ENCODE measurements around the gene IDH2. TPM values are rescaled to one million over a fixed set of nuclear protein-coding genes. Genes with fewer than 3 reads are reported as not detected.

The IDH2 gene
- total RNA-seq, 1 donor from 2014 or later, result 1,067 TPM

GRCh38 chr15:90054618-90055097 lies 47.6 kb downstream of the IDH2 start:
- ATAC-seq (ENCODE audit: poor library complexity) (no peak), DNase-seq (no peak)
- intact Hi-C loops (cut with DNase I), result no loop called here

GRCh38 chr15:90053685-90054466 lies 48.4 kb downstream of the IDH2 start:
- ATAC-seq (ENCODE audit: poor library complexity), result no peak
- intact Hi-C loops (cut with DNase I), result no loop called here

GRCh38 chr15:90051874-90052273 lies 50.4 kb downstream of the IDH2 start:
- ATAC-seq (ENCODE audit: poor library complexity) (no peak), DNase-seq (no peak)
- intact Hi-C loops (cut with DNase I), result no loop called here

More at GRCh38 chr15:90053685-90054466, 48.4 kb downstream of the IDH2 start:
- DNase-seq, result no peak

GRCh38 chr15:90049666-90050604 lies 52.3 kb downstream of the IDH2 start:
- intact Hi-C loops (cut with DNase I), result no loop called here
- DNase-seq (peak; percentile 41), ATAC-seq (ENCODE audit: poor library complexity) (peak; percentile 48)

GRCh38 chr15:90049030-90049429 lies 53.2 kb downstream of the IDH2 start:
- ATAC-seq (ENCODE audit: poor library complexity) (no peak), DNase-seq (peak; percentile 10)
- intact Hi-C loops (cut with DNase I), result no loop called here

- ATAC-seq (ENCODE audit: poor library complexity) (no peak), DNase-seq (peak; percentile 39)
- intact Hi-C loops (cut with DNase I), result no loop called here
These were observed 54.2 kb downstream of the IDH2 start for GRCh38 chr15:90047956-90048575.

GRCh38 chr15:90046911-90047392 lies 55.3 kb downstream of the IDH2 start:
- DNase-seq, result peak; percentile 56
- peak; percentile 81 for ATAC-seq (ENCODE audit: poor library complexity)
- intact Hi-C loops (cut with DNase I), result no loop called here

GRCh38 chr15:90046289-90046688 lies 56.0 kb downstream of the IDH2 start:
- intact Hi-C loops (cut with DNase I), result no loop called here
- ATAC-seq (ENCODE audit: poor library complexity), result no peak
- peak; percentile 8 for DNase-seq

GRCh38 chr15:90044916-90045371 lies 57.3 kb downstream of the IDH2 start:
- DNase-seq (peak; percentile 5), ATAC-seq (ENCODE audit: poor library complexity) (no peak)
- intact Hi-C loops (cut with DNase I), result no loop called here

- no peak for ATAC-seq (ENCODE audit: poor library complexity)
- intact Hi-C loops (cut with DNase I), result no loop called here
- peak; percentile 26 for DNase-seq
These were observed 58.1 kb downstream of the IDH2 start for GRCh38 chr15:90044191-90044590.

GRCh38 chr15:90043530-90044010 lies 58.7 kb downstream of the IDH2 start:
- DNase-seq (no peak), ATAC-seq (ENCODE audit: poor library complexity) (no peak)
- intact Hi-C loops (cut with DNase I), result no loop called here

- DNase-seq, result peak; percentile 30
These were observed 59.3 kb downstream of the IDH2 start for GRCh38 chr15:90042766-90043529.

GRCh38 chr15:90042356-90042755 lies 59.9 kb downstream of the IDH2 start:
- DNase-seq, result no peak
- intact Hi-C loops (cut with DNase I), result no loop called here
- no peak for ATAC-seq (ENCODE audit: poor library complexity)

More at GRCh38 chr15:90042766-90043529, 59.3 kb downstream of the IDH2 start:
- no peak for ATAC-seq (ENCODE audit: poor library complexity)
- intact Hi-C loops (cut with DNase I), result no loop called here

- DNase-seq, result peak; percentile 39
- no peak for ATAC-seq (ENCODE audit: poor library complexity)
- intact Hi-C loops (cut with DNase I), result no loop called here
These were observed 61.6 kb downstream of the IDH2 start for GRCh38 chr15:90040618-90041017.

- DNase-seq, result peak; percentile 39
- intact Hi-C loops (cut with DNase I), result no loop called here
- no peak for ATAC-seq (ENCODE audit: poor library complexity)
These were observed 62.3 kb downstream of the IDH2 start for GRCh38 chr15:90039996-90040395.

- DNase-seq (no peak), ATAC-seq (ENCODE audit: poor library complexity) (no peak)
- intact Hi-C loops (cut with DNase I), result no loop called here
These were observed 63.6 kb downstream of the IDH2 start for GRCh38 chr15:90038632-90039095.

GRCh38 chr15:90037961-90038631 lies 64.2 kb downstream of the IDH2 start:
- no peak for ATAC-seq (ENCODE audit: poor library complexity)
- intact Hi-C loops (cut with DNase I), result no loop called here
- DNase-seq, result peak; percentile 31

Measured in Right ventricle myocardium superior (tissue), 1 donor.